Keratinocyte (primary cell): ENCODE results near the gene DPY19L1. TPM values are rescaled to one million over a fixed set of nuclear protein-coding genes. Genes with fewer than 3 reads are reported as not detected.

Experiments
- DNase-seq: peaks from one replicate; pipeline ENCODE4 v3.0.0-alpha.2; 2011; ENCODE audit warnings: low read depth, missing footprints, low spot score
- FAIRE-seq: peaks from 2 replicates; lab custom pipeline; 2011; peaks lifted over from hg19 to GRCh38; lab: Jason Lieb, UNC
- H2AFZ ChIP-seq: 2 replicates; pipeline ENCODE4 v1.6.0; 2012; ENCODE audit warnings: low read length, control low read depth, inconsistent platforms; ENCODE audit not compliant: control insufficient read depth
- H3K27ac ChIP-seq: 2 replicates; pipeline ENCODE4 v1.5.1; 2011; ENCODE audit warnings: low read length; ENCODE audit not compliant: control insufficient read depth, insufficient read depth
- H3K27me3 ChIP-seq: 3 replicates; pipeline ENCODE4 v1.6.0; 2011; ENCODE audit warnings: low read length; ENCODE audit not compliant: control insufficient read depth, insufficient read depth; ENCODE audit errors: extremely low read depth
- H3K36me3 ChIP-seq, 2 experiments: 2 replicates in 1 of 2; 3 replicates in 1 of 2; pipeline ENCODE4 v1.5.1; 2011; ENCODE audit warnings: low read length in 2 of 2, mild to moderate bottlenecking in 1 of 2; ENCODE audit not compliant: control insufficient read depth in 2 of 2, insufficient read depth in 2 of 2; ENCODE audit errors: extremely low read depth in 1 of 2
- H3K4me1 ChIP-seq: 3 replicates; pipeline ENCODE4 v1.5.1; 2011; ENCODE audit warnings: low read length; ENCODE audit not compliant: control insufficient read depth, insufficient read depth; ENCODE audit errors: extremely low read depth
- H3K4me2 ChIP-seq: 3 replicates; pipeline ENCODE4 v1.6.0; 2011; ENCODE audit warnings: low read depth, low read length; ENCODE audit not compliant: control insufficient read depth, insufficient read depth; ENCODE audit errors: extremely low read depth
- H3K4me3 ChIP-seq, 3 experiments: fragments of 200-600 bp in 1 of 3; sonication (generic) in 1 of 3; 2 replicates in 2 of 3; 3 replicates in 1 of 3; pipeline ENCODE4 v1.5.1; 2011 to 2016; ENCODE audit warnings: low read length in 3 of 3, mild to moderate bottlenecking in 3 of 3, control low read depth in 2 of 3, inconsistent platforms in 1 of 3, low read depth in 1 of 3, mixed read lengths in 1 of 3, mixed run types in 1 of 3, moderate library complexity in 1 of 3; ENCODE audit not compliant: control insufficient read depth in 2 of 3, insufficient read depth in 2 of 3; ENCODE audit errors: extremely low read depth in 1 of 3
- H3K79me2 ChIP-seq: 2 replicates; pipeline ENCODE4 v1.6.0; 2012; ENCODE audit warnings: low read length; ENCODE audit not compliant: control insufficient read depth, insufficient read depth
- H3K9ac ChIP-seq: 3 replicates; pipeline ENCODE4 v1.6.0; 2011; ENCODE audit warnings: low read length; ENCODE audit not compliant: control insufficient read depth, insufficient read depth; ENCODE audit errors: extremely low read depth
- H3K9me1 ChIP-seq: 3 replicates; pipeline ENCODE4 v1.6.0; 2011; ENCODE audit warnings: low read length; ENCODE audit not compliant: control insufficient read depth, insufficient read depth; ENCODE audit errors: extremely low read depth
- H3K9me3 ChIP-seq: 2 replicates; pipeline ENCODE4 v1.5.1; 2012; ENCODE audit warnings: low read depth, low read length; ENCODE audit not compliant: control insufficient read depth
- H4K20me1 ChIP-seq: 3 replicates; pipeline ENCODE4 v1.6.0; 2011; ENCODE audit warnings: low read length; ENCODE audit not compliant: control insufficient read depth, insufficient read depth; ENCODE audit errors: extremely low read depth
- EZH2 ChIP-seq: IDR thresholded peaks from one replicate; pipeline ENCODE4 v1.6.1; 2012; ENCODE audit warnings: inconsistent platforms, mild to moderate bottlenecking, low read length, moderate library complexity
- dilution Hi-C: fragments of 300-500 bp; cut with MboI; formaldehyde crosslinking; loops from one replicate; pipeline ENCODE4 v1.7.0; 2020; ENCODE audit warnings: low sequenced_read_pairs; ENCODE audit not compliant: extremely low pct_ligation_motif_present
- polyA plus RNA-seq, 5 experiments: library from polyadenylated mRNA; depleted of rRNA in 3 of 5; stranded (reverse) in 3 of 5; stranded (forward) in 1 of 5; unstranded in 1 of 5; fragments of >200 nt; gene quantifications; 1 replicate in 1 of 5; 2 replicates in 3 of 5; 3 replicates in 1 of 5; pipeline versions ENCODE4 v1.2.1 to v1.2.3, GENCODE V29; 2011 to 2012; ENCODE audit warnings: missing spikeins in 2 of 5, low read depth in 1 of 5, low replicate concordance in 1 of 5
- TF ChIP-seq, protein P1 (sequence below), 3 experiments: IDR thresholded peaks in 1 of 3; conservative IDR thresholded peaks in 1 of 3; optimal IDR thresholded peaks in 1 of 3; 2 replicates in 2 of 3; 3 replicates in 1 of 3; pipeline versions ENCODE3 to v1.5.1; 2011; ENCODE audit warnings: low read length in 3 of 3, mild to moderate bottlenecking in 3 of 3, moderate library complexity in 2 of 3, control low read depth in 1 of 3, inconsistent platforms in 1 of 3; ENCODE audit not compliant: insufficient read depth in 2 of 3; ENCODE audit errors: extremely low read depth in 1 of 3

DPY19L1 gene
- polyA plus RNA-seq, 1 donor (not counting 4 experiments of a cell fraction or from before 2014, with no cell fraction given) = 29.2 TPM

DNA sequence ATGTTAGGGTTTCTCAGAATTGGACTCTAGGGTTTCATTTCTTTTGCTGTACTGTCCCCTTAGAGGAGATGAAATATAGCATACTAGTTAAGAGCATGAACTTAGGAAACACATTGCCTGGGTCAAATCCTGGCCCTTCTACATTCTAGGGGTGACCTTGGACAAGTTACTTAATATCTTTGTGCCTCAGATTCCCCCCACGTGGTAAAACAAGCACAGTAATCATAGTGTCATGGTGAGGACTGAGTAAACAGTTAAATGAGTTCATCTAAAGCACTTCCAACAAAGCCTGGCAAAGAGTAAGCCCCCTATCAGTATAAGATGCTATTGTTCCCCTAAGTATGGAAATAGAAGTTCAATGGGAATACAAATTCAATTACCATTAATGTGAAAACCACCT is 5.1 kb downstream of the DPY19L1 start:
- Histone ChIP-seq H3K79me2 (peaks cover 41% of the 10 kb centered on the region), H3K4me1 (peaks cover 16% of the 10 kb centered on the region), H3K9me1 (no peaks in the 10 kb centered on the region), H4K20me1 (no peaks in the 10 kb centered on the region), H3K27me3 (no peaks in the 10 kb centered on the region), H2AFZ (no peak overlapping the region), H3K27ac (no peak overlapping the region), H3K4me2 (no peak overlapping the region), H3K9ac (no peak overlapping the region), H3K4me3 (no peak overlapping the region), H3K36me3 (no peaks in the 10 kb centered on the region), H3K9me3 (no peaks in the 10 kb centered on the region)
- dilution Hi-C loops = no loop called here
- TF ChIP-seq, protein P1, sequence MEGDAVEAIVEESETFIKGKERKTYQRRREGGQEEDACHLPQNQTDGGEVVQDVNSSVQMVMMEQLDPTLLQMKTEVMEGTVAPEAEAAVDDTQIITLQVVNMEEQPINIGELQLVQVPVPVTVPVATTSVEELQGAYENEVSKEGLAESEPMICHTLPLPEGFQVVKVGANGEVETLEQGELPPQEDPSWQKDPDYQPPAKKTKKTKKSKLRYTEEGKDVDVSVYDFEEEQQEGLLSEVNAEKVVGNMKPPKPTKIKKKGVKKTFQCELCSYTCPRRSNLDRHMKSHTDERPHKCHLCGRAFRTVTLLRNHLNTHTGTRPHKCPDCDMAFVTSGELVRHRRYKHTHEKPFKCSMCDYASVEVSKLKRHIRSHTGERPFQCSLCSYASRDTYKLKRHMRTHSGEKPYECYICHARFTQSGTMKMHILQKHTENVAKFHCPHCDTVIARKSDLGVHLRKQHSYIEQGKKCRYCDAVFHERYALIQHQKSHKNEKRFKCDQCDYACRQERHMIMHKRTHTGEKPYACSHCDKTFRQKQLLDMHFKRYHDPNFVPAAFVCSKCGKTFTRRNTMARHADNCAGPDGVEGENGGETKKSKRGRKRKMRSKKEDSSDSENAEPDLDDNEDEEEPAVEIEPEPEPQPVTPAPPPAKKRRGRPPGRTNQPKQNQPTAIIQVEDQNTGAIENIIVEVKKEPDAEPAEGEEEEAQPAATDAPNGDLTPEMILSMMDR (optimal IDR thresholded peaks at IDR 0.05 in 1 of 3, IDR thresholded peaks at IDR 0.05 in 1 of 3, conservative IDR thresholded peaks at IDR 0.05 in 1 of 3; ENCODE audit: extremely low read depth in 1 of 3, insufficient read depth in 2 of 3, low read length in 3 of 3) = no peak
- no peak for TF ChIP-seq EZH2
- no peak for FAIRE-seq
- DNase-seq = no peak

- no peak overlapping the region for H3K27ac ChIP-seq
- H3K27me3 ChIP-seq = no peaks in the 10 kb centered on the region
- H3K9me1 ChIP-seq = no peaks in the 10 kb centered on the region
- no peaks in the 10 kb centered on the region for H3K9me3 ChIP-seq
- H3K36me3 ChIP-seq = no peaks in the 10 kb centered on the region
- peak; percentile 13 for FAIRE-seq
- H4K20me1 ChIP-seq = no peaks in the 10 kb centered on the region
- TF ChIP-seq, protein P1 (optimal IDR thresholded peaks at IDR 0.05 in 1 of 3, IDR thresholded peaks at IDR 0.05 in 1 of 3, conservative IDR thresholded peaks at IDR 0.05 in 1 of 3; ENCODE audit: extremely low read depth in 1 of 3, insufficient read depth in 2 of 3, low read length in 3 of 3) = no peak
- no peak for TF ChIP-seq EZH2
- H3K4me2 ChIP-seq = peak overlapping the region; percentile 3
- peaks cover 39% of the 10 kb centered on the region for H3K79me2 ChIP-seq
- no peak for DNase-seq
- no peak overlapping the region for H2AFZ ChIP-seq
- dilution Hi-C loops = no loop called here
- H3K4me3 ChIP-seq = no peak overlapping the region
- peaks cover 17% of the 10 kb centered on the region for H3K4me1 ChIP-seq
- no peak overlapping the region for H3K9ac ChIP-seq
Observed at GRCh38 chr7:35030848-35031247, 6.4 kb downstream of the DPY19L1 start.
